ENCODE data around the gene GRID2IP.

GRID2IP gene

GRCh38 chr7:6508539-6508938, 42.7 kb downstream of the GRID2IP start:
- no peak overlapping the region for H3K4me2 ChIP-seq (ENCODE audit: low read length)
- no peak overlapping the region for H3K27ac ChIP-seq (ENCODE audit: low read depth, low read length)
- no peaks in the 10 kb centered on the region for H3F3A ChIP-seq (ENCODE audit: control insufficient read depth, insufficient read depth)
- TF ChIP-seq CTCF (IDR thresholded peaks at IDR 0.05; ENCODE audit: low read depth, low read length, poor library complexity, severe bottlenecking) (no peak), EZH2phosphoT487 (IDR thresholded peaks at IDR 0.05; ENCODE audit: borderline replicate concordance, low read length) (no peak)
- H3K36me3 ChIP-seq (ENCODE audit: control insufficient read depth, low read length), result no peaks in the 10 kb centered on the region
- H3K4me1 ChIP-seq (ENCODE audit: control insufficient read depth, low read length), result peaks cover 9% of the 10 kb centered on the region
- no peaks in the 10 kb centered on the region for H3K9me2 ChIP-seq (replicated peaks; ENCODE audit: control insufficient read depth, low read length)
- no peaks in the 10 kb centered on the region for H3K79me2 ChIP-seq (ENCODE audit: control insufficient read depth, low read length)
- H3K4me3 ChIP-seq (ENCODE audit: low read length), result no peak overlapping the region
- no peaks in the 10 kb centered on the region for H3K9me3 ChIP-seq (ENCODE audit: control insufficient read depth, insufficient read depth, low read length)
- H3K27me3 ChIP-seq (ENCODE audit: control insufficient read depth, low read length), result no peaks in the 10 kb centered on the region
- no peaks in the 10 kb centered on the region for H4K20me1 ChIP-seq (ENCODE audit: control insufficient read depth, insufficient read depth, low read depth, low read length)

- H3K79me2 ChIP-seq (ENCODE audit: control insufficient read depth, low read length), result no peaks in the 10 kb centered on the region
Observed at GRCh38 chr7:6507906-6508305, 43.4 kb downstream of the GRID2IP start.

DNA sequence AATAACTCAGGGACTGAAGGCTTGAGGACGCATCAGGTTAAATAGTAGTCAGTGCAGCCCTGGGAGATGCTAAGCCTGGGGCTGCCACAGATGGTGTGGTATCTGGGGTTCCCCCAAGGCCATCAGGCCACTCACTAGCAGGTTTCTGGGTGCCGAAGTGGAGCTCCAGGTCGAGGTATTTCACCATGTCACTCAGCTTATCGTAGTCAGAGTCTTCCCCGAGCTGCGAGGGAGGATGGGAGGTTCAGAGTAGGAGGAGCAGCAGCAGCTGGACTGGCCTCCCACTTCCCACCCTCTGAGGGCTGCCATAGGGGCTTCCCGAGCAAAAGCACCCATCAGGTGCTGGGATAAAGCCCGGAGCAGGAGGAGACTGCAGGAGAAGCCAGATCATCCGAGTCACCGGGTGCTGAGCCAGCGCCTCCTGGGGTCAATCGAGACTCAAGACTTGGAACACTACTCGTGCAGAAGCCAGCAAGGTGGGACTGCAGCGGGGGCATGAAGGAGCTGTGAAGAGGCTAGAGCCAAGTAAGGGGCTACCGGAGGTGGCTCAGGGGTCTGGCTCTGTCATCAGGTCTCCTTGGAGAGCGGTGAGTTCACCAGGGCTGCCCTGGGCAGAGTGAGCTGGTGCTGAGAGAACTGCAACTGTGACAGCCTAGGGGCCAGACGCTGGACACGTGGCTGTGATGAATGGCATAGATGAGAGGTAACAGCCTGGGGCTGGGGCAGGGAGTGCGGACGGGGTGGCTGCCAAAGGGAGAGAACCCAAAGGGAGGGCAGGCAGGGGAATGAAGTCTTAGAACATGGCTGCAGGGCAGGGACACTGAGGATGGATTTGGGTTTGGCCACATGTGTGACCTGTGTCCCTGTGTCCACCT, 45.3 kb downstream of the GRID2IP start:
- Histone ChIP-seq H3K36me3 (ENCODE audit: control insufficient read depth, low read length) (no peaks in the 10 kb centered on the region), H4K20me1 (ENCODE audit: control insufficient read depth, insufficient read depth, low read depth, low read length) (no peaks in the 10 kb centered on the region), H3K4me2 (ENCODE audit: low read length) (no peak overlapping the region), H3K4me1 (ENCODE audit: control insufficient read depth, low read length) (peaks cover 14% of the 10 kb centered on the region), H3K9me2 (replicated peaks; ENCODE audit: control insufficient read depth, low read length) (no peaks in the 10 kb centered on the region), H3K27me3 (ENCODE audit: control insufficient read depth, low read length) (0 out of 2 replicates have a peak, but pooled peaks cover 4% of the 10 kb centered on the region), H3K9me3 (ENCODE audit: control insufficient read depth, insufficient read depth, low read length) (no peaks in the 10 kb centered on the region), H3K27ac (ENCODE audit: low read depth, low read length) (no peak overlapping the region), H3K4me3 (ENCODE audit: low read length) (no peak overlapping the region), H3F3A (ENCODE audit: control insufficient read depth, insufficient read depth) (no peaks in the 10 kb centered on the region), H3K79me2 (ENCODE audit: control insufficient read depth, low read length) (no peaks in the 10 kb centered on the region)
- TF ChIP-seq EZH2phosphoT487 (IDR thresholded peaks at IDR 0.05; ENCODE audit: borderline replicate concordance, low read length) (no peak), CTCF (IDR thresholded peaks at IDR 0.05; ENCODE audit: low read depth, low read length, poor library complexity, severe bottlenecking) (no peak)

More at GRCh38 chr7:6507906-6508305, 43.4 kb downstream of the GRID2IP start:
- Histone ChIP-seq H3K4me2 (ENCODE audit: low read length) (no peak overlapping the region), H3K9me3 (ENCODE audit: control insufficient read depth, insufficient read depth, low read length) (no peaks in the 10 kb centered on the region), H3K36me3 (ENCODE audit: control insufficient read depth, low read length) (no peaks in the 10 kb centered on the region), H3K27ac (ENCODE audit: low read depth, low read length) (no peak overlapping the region), H3K27me3 (ENCODE audit: control insufficient read depth, low read length) (0 out of 2 replicates have a peak, but pooled peaks cover under 1% of the 10 kb centered on the region), H3K4me3 (ENCODE audit: low read length) (no peak overlapping the region), H3F3A (ENCODE audit: control insufficient read depth, insufficient read depth) (no peaks in the 10 kb centered on the region), H3K9me2 (replicated peaks; ENCODE audit: control insufficient read depth, low read length) (no peaks in the 10 kb centered on the region), H3K4me1 (ENCODE audit: control insufficient read depth, low read length) (peaks cover 14% of the 10 kb centered on the region), H4K20me1 (ENCODE audit: control insufficient read depth, insufficient read depth, low read depth, low read length) (no peaks in the 10 kb centered on the region)
- TF ChIP-seq EZH2phosphoT487 (IDR thresholded peaks at IDR 0.05; ENCODE audit: borderline replicate concordance, low read length) (no peak), CTCF (IDR thresholded peaks at IDR 0.05; ENCODE audit: low read depth, low read length, poor library complexity, severe bottlenecking) (no peak)
